ENCODE data around the gene NT5DC1.

Gene NT5DC1

DNA sequence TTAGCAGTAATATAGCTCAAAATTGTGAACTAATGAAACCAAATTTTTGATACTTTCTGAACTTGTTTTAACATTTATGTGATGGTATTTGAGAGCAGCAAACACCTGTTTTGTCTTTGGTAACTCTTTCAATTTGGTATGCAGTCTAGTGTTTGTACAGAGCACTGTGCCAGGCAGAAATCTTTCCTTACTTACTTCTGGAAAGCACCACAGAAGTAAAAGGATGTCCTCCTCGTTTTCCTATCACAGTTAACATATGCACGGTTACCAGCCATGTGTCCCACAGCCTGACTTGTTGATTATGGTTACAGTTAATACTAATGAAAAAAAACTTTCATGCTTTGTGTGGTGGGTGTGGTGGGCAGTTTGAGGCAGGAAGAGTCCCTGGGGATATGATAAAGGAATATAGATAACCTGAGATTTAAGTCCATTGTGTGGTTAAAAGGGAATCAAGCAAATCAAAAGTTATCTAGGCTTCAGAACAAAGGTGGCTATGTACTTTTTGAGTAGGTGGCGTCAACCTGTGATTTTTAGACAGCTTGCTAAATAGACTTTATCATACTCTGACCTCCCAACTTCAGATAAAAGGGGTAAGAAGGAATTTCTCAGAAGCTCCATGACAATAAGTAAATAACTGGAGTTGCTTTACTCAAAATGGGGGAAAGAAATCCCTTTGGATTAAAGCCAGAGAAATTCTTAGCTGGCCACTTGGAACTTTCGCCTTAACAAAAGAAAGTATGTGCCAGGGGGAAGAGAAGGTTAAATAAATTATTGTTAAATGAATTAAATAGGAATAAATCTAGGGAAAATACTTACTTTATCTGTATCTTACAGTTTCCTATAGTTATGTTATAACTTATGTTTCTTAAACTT is 45.4 kb downstream of the NT5DC1 start:
- DNase-seq = no peak

DNA sequence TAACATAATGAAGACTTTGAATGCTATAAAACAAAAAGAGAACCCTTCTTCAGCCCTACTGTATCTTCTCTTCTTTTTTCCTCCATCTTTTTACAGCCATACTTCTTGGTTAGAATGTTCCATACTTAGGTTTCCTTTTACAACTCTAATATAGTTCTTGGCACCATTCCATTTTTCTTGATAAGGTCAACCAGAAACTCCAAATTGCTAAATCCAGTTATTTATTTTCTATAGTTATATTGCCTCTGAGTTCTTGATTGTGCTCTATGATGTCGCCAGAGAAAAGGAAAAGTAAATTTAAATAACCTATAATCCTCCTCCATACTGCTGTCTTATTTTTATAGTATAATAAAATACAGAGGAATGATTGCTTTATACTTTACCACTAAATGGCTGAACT is 52.0 kb downstream of the NT5DC1 start:
- no peak for DNase-seq

DNA sequence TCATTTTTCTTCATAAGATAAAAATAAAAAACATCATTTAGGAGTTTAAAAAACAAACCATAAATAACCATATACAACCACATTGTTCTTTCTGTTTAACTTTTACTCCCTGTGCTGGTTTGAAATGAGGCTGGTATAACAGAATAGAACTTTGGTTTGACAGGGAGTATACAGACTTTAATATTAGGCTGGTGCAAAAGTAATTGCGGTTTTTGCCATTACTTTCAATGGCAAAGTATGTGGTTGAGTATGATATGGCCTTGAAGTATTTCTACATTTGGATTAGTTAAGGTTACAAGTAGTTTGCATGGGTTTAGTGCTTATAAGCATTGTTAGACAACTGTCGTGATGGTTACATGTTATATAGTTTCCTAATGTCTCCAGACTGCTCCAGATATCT is 54.2 kb downstream of the NT5DC1 start:
- DNase-seq = no peak

DNA sequence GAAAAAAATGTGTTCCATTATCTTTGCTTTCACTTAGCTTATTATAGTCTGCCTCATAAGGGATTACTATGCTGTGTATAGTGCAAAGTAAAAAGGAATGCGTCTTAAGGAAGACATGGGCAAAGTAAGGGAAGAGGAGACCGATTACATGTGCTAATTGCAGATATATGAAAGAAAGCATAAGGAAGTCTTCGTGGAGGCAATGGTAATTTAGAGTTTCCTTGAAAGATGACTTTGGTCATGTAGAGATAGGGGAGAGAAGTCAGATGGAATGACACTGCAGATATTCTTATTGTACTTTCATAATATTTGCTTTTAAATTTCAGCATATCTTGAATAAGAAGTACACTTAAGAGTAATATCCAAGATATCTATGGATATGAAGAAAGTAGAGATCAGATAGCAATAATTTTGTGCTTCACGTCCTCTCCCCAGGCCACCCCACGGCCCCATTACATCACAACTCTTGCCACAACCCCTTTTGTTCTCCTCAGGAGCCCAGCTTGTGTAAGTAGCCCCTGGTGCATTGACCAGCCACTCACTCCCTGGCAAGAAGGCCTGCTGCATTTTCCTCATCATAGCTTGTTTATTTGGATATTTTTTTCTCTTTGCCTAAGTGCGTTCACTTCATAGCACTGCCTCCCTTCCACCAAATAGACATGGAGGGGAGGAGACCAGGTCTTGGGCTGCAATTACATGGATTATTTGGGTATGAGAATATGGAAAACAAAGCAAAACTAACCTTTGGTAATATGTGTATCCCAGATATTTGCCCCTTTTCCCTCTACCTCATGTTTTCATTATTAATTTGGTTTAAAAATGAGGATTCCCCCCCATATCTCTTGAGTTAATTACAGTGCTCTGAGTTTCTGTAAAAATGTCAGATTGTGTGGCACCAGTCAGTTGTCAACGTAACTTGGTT is 56.0 kb downstream of the NT5DC1 start:
- no peak for DNase-seq

- no peak for DNase-seq
Measured at GRCh38 chr6:116157391-116157790, 56.7 kb downstream of the NT5DC1 start.

- no peak for DNase-seq
Measured at GRCh38 chr6:116158641-116159040, 58.0 kb downstream of the NT5DC1 start.

DNA sequence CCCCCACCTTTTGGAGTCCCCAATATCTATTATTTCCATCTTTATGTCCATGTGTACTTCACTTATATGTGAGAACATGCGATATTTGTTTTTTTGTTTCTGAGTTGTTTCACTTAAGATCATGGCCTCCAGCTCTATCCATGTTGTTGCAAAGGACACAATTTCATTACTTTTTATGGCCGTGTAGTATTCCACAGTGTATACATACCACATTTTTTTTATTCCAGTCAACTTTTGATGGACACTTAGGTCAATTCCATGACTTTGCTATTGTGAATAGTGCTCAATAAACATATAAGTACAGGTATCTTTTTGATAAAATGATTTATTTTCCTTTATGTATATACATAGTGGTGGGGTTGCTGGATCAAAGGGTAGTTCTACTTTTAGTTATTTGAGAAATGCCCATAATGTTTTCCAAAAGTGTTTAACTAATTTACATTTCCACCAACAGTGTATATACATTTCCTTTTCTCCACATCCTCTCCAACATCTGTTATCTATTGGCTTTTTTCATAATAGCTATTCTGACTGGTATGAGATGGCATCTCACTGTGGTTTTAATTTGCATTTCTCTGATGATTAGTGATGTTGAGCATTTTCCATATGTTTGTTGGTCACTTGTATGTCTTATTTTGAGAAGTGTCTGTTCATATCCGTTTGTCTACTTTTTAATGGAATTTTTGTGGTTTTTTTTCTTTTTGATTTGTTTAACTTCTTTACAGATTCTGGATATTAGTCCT is 59.3 kb downstream of the NT5DC1 start:
- no peak for DNase-seq

- no peak for DNase-seq
Measured at GRCh38 chr6:116165596-116165995, 64.9 kb downstream of the NT5DC1 start.

- no peak for DNase-seq
Measured at GRCh38 chr6:116166369-116166768, 65.7 kb downstream of the NT5DC1 start.

DNA sequence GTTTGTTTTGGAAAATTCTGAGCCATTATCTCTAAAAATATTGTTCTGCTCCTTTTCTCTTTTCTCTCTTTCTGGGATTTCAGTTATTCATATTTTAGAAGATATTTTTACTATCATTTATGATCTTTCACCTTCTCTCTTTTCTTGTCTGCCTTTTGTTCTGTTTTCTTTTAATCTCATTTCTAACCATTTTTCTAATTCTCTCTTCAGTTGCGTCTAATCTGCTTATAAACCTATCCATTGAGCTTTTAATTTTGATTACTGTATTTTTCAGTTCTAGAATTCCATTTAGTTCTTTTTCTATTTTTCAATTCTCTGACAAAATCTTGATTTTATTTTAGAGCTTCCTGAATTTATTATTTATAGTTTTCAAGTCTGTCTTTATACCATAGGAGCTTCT is 67.5 kb downstream of the NT5DC1 start:
- DNase-seq = no peak

- no peak for DNase-seq
Measured at GRCh38 chr6:116169880-116170279, 69.2 kb downstream of the NT5DC1 start.

- DNase-seq = no peak
Measured at GRCh38 chr6:116170358-116171057, 69.9 kb downstream of the NT5DC1 start.

- DNase-seq = no peak
Measured at GRCh38 chr6:116173928-116174327, 73.3 kb downstream of the NT5DC1 start.

DNA sequence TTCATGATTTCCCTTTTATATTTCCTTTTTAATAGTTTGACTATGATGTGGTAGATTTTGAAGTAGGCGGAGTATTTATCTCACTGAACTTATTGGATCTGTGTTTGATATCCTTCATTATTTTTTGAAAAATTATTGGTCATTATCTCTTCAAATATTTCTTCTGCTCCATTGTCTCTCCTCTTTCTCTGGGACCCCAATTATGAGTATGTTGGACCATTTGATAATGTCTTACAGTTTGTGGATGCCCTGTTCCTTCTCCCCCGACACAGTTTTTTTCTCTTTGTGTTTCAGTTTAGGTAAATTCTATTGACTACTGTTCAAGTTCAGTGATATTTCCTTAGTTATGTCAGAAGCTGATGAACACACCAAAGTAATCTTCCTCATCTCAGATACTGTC is 74.7 kb downstream of the NT5DC1 start:
- no peak for DNase-seq

GRCh38 chr6:116176596-116176995 is 75.9 kb downstream of the NT5DC1 start:
- no peak for DNase-seq

DNA sequence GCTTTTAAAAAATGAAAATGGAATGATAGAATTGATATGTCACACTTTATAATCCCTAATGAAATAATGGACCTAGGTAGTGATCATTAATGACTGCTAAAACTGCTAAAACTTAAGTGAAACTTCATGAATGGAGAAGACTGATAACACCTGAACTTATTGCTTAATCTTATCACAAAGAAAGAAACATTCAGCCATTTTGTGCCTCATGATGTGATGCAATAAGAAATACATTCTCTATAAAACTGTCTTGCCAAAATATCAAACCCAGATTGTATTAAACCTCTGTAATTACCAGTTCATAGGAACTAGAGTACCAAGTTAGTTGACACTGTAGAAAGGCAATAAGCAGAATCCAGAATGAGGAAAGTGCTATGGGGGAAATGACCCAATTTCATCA is 79.7 kb downstream of the NT5DC1 start:
- no peak for DNase-seq

DNA sequence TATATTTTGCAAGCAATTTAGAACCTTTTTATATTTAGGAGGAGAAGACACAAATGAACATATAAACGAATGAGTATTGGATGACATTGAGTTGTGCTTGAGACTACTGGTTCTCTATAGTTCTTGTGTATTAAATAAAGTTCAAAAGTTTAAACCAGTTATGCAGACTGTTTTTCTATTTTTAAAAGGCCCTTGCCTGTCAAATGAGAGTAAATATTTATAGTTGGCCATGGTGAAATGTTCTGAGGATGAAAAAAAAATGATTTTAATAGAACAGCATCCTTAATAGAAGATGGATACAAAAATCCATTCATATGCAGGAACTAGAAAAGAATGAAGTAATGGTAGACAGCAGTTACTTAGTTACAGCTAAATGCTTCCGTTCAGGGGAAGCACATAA is 88.8 kb downstream of the NT5DC1 start:
- DNase-seq = no peak

DNA sequence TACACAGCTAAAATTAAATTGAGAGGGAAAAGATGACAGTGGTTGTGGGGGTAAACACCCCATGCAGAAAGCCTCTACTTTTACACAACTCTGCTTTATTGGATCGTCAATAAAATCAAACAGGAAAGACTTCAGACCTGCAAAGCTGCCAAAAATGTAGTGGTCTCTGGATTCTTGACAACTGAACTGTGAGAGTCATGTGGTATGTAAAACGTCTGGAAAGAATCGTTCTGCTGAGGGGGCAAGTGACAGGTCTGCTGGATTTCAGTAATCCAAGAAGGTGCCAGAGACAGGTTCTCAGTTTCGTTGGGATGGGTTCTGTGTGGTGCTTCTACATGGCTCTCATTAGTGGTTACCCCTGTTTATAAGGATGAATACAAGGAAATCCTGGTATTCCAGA is 89.9 kb downstream of the NT5DC1 start:
- no peak for DNase-seq

DNA sequence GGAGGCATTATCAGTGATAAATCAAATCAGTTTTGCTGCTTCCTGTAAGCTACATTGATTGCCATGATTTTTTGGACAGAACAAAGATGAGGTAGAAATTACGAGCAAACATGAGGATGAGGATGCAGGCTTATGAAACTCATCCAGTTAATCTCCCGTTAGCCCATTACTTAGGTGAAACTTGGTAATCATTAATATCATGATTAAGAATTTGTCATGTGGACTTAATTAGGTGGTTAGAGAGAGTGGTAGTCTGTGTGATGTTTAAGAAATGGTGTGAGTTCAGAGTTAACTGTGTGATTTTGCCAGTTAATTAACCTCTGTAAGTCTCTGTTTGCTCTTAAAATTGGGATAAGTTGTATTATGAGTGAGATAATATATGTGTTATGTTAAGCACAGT is 91.2 kb downstream of the NT5DC1 start:
- no peak for DNase-seq

DNA sequence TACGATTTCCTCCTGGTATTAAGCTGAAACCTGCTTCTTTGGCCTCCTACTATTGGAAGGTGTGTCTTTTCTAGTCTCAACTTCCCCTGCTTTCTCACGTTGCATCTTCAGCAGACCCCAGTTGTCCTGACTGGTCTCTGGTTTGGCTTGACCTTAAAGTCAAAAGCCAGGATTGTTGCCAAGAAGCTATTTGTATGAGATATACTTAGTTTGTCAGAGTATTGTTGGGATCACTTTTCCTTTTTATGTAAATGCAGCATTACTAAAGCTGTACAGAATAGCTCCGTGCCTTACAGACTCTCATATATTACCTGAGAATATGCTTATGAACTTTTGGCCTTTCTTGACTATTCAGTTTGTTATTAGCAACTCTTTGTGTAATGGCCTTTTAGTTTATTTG is 92.1 kb downstream of the NT5DC1 start:
- no peak for DNase-seq

DNA sequence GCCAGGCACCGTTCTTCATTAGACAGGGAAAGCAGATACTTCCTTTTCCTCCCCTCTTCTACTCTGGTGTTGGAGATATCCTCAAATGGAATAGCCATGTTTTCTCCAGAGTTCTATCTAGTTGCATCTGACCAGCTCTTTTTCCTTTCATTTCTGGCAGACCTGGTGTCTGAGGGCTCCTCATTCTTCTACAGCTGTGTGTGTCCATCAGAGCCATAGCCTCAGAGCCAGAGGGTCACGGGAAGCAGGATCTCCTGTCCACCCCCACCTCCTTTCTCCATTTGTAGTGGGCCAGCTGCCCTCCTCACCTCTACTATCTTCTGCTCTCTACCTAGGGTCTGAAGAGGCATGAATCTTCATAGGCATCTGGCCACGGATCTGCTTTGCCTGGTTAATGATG is 96.2 kb downstream of the NT5DC1 start:
- DNase-seq = no peak

- no peak for DNase-seq
Measured at GRCh38 chr6:116200619-116201249, 100.1 kb downstream of the NT5DC1 start.

All from islet precursor cell (in vitro differentiated cells).